HG03025 (cell line): ENCODE results near the gene SERBP1.
"Not testable (repeated sequence)": the region's sequence is repeated elsewhere in the genome, so short reads cannot be mapped to it uniquely, and the experiment has no call there.

ENCODE experiments used
- ATAC-seq: cut with Tn5 transposase; IDR thresholded peaks from one replicate; pipeline ENCODE4 v1.9.1; 2021; ENCODE audit warnings: mild to moderate bottlenecking, moderate library complexity; ENCODE audit not compliant: unreplicated experiment, low FRiP score

SERBP1 gene

DNA sequence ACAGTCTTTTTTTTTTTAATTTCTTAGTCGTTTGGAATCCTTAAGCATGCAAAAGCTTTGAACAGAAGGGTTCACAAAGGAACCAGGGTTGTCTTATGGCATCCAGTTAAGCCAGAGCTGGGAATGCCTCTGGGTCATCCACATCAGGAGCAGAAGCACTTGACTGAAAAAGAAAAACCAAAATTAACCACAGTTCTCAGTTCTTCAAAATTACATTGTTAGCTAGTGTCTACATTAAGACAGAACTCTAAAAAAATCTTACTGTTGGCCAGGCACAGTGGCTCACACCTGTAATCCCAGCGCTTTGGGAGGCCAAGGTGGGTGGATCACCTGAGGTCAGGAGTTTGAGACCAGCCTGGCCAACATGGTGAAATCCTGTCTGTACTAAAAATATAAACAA, 17.1 kb downstream of the SERBP1 start:
- not testable (repeated sequence) for ATAC-seq

DNA sequence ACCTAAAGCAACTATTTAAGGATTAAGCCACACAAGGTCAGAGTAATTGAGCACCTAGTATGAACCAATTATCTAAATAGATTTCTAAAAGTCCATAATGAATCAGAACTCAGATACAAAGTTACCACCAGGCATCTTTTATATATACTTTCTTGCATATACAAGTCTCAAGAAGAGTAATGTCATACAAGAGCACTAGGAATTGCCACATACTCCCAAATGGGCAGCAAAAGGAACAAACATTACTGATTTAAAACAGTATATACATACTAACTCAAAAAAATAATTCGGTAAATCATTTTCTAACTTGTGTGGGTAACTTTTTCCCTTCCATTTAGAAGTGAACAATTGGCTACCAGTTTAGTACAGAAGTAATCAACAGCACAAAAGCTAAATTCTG, 22.1 kb downstream of the SERBP1 start:
- no peak for ATAC-seq

- no peak for ATAC-seq
Measured at GRCh38 chr1:67407498-67407897, 22.7 kb downstream of the SERBP1 start.

DNA sequence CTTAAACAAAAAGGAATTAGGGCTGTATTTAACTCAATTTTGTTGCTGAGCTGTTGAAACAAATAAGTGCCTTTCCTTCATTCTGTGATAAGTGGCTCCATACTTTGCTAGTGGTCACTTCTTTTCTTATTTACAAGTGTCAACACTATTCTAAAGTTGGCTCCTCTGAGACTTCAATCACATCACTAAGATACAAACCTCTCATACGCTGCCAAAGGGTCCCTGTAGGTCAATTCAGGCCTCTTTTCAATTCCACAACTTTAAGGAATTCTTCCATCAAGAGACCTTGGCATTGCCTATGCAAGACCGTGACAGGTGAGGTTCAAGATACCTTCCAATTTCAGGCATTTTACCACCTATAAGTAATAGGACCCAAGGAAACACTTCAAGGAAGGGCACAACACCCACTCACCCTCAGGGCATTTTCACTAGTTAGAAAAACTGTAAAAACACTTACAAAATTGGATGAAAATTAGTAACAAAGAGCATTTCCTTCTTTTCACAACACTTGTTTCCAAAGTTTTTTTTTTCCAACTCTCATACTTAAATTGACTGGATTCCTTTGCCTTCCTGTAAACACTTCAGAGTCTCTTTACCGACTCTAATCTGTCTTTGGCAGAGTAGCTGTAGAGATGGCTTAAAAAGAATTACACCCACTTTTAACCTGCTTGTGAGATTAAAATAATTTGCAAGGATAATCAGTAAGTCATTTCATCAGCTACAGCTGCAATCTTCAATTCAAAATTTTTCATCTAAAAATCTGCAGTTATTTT, 24.5 kb downstream of the SERBP1 start:
- ATAC-seq = no peak

GRCh38 chr1:67404212-67404620, 26.0 kb downstream of the SERBP1 start:
- ATAC-seq = no peak

DNA sequence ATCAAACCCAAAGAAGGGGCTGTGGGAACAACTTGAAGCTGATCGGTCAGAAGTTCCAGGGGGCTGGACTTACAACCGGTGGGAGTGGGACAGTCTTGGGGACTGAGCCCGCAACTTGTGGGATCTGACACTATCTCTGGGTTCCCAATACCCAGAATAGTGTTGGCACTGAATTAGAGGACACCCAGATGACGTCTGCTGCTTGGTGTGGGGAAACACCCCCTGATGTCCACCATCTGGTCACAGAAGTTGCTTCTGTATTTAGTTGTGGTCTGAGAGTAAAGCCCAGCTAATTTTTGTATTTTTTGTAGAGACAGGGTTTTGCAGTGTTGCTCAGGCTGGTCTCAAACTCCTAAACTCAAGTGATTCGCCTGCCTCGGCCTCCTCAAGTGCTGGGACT, 28.8 kb downstream of the SERBP1 start:
- ATAC-seq = no peak

GRCh38 chr1:67400029-67400786, 30.0 kb downstream of the SERBP1 start:
- ATAC-seq = not testable (repeated sequence)

DNA sequence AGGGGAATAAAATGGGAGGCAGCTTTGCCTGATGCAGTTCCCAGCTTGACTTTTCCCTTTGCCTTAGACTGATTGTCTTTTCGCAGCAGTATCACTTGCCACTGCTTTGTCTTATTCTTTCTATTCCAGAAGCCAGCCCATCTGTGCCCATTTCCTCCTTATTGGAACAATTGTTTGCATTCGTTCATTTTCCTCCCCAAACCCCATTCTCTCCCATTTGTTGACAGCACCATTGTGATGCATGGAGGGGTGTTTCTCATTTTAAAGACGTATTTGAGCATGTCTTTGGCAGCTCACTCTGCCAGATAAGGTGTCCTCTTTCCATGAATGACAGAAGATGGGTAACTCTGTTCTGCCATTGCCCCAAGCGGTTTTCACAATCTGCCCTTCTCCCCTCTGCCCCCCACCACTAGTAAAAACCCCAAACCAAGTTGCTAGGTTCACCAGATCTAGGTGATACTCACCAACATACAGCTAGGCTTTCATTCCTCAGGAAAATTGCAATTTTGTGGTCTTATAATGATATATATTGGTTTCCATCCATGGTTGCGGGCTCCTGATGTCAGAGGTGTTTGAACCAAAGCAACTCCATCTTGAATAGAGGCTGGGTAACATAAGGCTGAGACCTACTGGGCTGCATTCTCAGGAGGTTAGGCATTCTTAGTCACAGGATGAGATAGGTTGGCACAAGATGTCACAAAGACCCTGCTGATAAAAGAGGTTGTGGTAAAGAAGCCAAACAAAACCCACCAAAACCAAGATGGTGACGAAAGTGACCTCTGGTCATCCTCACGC, 30.8 kb downstream of the SERBP1 start:
- ATAC-seq = no peak

DNA sequence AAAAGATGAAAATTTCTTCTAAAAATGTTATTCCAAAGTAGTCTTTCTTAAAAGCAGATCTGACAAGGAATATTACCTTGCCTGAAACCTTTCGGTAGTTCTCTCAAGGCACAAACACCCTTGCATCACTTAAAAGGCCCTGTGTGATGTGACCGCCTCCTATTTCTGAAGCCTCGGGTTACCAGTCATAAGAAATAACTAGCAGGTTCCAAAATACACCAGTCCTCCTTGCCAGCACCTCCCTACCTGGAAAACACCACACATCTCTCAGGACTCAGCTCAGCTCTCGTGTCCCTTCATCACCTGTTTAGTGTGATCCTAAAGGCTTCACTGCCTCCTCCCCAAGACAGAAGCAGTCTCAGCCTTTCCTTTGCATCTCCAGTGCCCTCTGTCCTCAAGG, 35.7 kb downstream of the SERBP1 start:
- no peak for ATAC-seq

GRCh38 chr1:67393737-67394136, 36.5 kb downstream of the SERBP1 start:
- no peak for ATAC-seq

DNA sequence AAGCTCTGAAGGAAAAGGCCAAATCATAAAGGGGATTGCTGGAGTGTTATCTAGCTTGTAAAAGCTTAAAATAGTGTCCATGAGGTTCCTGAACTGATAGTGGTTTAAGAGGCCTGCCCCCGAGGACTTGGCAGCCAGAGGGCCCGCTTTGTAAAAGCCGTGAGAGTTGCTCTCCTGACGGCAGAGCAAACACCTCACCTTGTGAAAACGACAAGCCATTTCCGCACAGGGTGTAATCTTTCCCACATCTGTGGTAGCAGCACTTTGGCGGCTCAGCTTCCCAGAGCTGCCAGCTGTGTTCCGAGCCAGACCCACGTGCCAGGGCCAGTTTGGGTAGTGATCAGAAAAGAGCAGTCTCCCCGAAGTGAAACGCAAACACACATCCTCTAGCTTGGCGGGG, 37.0 kb downstream of the SERBP1 start:
- ATAC-seq = no peak

GRCh38 chr1:67390041-67390887, 39.9 kb downstream of the SERBP1 start:
- ATAC-seq = no peak

DNA sequence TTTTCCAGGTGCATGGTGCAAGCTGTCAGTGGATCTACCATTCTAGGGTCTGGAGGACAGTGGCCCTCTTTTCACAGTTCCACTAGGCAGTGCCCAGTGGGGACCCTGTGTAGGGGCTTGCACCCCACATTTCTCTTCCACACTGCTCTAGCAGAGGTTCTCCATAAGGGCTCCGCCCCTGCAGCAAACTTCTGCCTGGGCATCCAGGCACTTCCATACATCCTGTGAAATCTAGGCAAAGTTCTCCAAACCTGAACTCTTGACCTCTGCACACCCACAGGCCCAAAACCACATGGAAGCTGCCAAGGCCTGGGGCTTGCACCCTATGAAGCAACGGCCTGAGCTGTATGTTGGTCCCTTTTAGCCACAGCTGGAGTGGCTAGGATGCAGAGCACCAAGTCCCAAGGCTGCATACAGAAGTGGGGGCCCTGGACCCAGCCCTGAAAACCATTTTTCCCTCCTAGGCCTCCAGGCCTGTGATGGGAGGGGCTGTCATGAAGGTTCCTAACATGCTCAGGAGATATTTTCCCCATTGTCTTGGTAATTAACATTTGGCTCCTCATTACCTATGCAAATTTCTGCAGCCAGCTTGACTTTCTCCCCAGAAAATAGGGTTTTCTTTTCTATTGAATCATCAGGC, 46.1 kb downstream of the SERBP1 start:
- no peak for ATAC-seq

- no peak for ATAC-seq
Measured at GRCh38 chr1:67382292-67382691, 47.9 kb downstream of the SERBP1 start.

- no peak for ATAC-seq
Measured at GRCh38 chr1:67381154-67381553, 49.0 kb downstream of the SERBP1 start.

DNA sequence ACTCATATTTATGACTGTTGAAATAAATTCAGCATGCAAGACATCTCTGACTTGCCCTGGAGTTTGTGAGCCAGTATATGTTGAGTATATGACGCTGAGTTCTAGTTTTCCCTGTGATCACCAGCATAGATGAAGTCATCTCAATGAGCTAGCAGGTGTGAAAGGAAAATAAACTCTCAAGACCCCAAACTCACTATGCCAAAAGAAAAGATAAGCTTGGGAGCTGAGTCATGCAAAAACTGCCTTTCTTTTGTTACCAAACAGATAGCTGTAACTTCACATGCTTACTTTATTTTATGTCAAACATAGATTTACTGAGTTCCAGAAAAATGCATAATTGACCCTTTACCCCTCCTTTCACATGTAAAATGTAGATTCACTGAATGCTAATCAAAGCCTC, 52.9 kb downstream of the SERBP1 start:
- ATAC-seq = no peak

DNA sequence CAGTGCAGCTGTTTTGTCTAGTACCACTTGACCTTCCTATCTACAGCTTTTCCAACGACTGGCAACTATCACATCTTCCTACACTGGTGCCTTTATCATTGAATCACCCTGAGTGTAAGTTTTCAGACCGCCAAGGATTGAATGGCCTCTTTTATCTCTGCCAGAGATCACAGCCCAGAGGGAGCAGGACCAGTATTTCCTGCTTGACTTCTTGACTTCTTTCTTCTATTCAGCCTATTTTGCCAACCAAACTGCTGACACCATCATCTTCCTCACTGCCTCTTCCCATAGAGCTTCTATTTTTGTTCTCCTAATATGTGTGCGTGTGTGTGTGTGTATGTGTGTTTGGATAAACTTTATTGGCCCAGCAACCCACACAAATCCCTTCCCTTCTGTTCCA, 53.8 kb downstream of the SERBP1 start:
- ATAC-seq = no peak

DNA sequence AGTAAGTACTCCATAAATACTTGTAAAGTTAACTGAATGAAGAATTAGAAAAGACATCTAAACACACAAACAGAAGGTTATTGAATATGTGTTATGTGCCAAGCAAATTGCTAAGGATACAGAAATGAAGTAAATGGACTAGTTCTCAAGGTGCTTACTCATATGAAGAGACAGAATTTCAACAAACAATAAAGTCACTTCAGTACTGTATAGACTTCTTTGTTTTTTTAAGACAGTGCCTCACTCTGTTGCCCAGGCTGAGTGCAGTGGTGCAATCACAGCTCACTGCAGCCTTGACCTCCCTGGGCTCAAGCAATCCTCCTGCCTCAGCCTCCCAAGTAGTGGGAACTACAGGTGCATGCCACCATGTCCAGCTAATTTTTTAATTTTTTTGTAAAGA, 57.3 kb downstream of the SERBP1 start:
- no peak for ATAC-seq

GRCh38 chr1:67372136-67372535, 58.1 kb downstream of the SERBP1 start:
- no peak for ATAC-seq

DNA sequence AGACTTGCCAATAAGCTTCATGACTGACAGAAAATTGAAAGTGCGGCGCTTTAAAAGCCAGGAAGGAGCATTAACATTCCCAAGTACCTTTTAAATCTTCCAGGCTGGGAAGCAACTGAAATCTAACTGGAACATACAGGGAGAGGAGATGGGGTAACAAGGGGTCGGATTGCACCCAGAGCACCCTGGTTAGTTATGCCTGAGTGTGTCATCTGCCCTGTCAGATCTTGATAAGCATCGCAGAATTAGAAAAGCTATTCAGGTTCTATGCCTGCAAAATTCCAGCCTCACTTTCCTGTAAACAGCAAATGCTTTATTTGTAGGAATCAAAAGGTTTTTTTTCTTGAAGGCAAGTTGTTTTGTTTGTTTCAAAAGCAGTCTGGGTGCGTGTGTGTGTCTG, 58.5 kb downstream of the SERBP1 start:
- no peak for ATAC-seq
